Erythroblast (primary cell): ENCODE measurements around the gene NAP1L4.

Experiments used
- GATA1 ChIP-seq: IDR thresholded peaks from 2 replicates; pipeline ENCODE4 v1.6.1; 2011; ENCODE audit warnings: low read depth, mild to moderate bottlenecking, control low read depth, low read length, moderate library complexity
- POLR2A ChIP-seq: IDR thresholded peaks from 2 replicates; pipeline ENCODE4 v1.6.1; 2011; ENCODE audit warnings: mild to moderate bottlenecking, low read length

DNA sequence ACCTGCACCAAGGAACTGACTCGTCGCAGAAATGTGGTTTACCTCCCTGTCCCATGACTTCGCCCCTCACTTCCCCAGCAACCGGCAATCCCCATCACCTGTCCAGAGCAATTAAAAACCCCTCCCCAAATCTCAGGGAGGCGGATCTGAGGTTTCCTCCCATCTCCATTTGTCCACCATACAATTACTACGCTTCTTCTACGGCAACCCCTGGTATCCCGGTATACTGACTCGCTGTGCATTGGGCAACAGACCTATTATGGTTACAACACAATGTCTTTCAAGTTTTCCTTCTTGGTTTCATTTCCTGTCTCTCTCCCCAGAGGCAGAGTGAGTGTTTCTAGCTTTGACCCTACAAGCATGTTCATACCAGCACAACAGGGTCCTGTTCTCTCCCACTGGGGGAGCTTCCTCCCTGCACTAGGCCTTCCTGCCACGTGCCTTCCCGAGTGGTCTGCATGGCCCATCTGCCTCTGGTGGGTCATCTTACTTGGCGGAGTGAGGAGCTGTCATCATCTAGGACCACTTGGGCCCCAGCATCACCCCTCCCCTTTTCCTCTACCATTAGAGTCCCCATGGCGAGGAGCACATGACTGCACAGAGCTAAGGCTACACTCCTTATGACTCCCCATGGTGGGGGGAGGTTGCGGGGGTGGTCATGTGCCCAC, 30.3 kb upstream of the NAP1L4 start:
- TF ChIP-seq POLR2A, result no peak
- no peak for TF ChIP-seq GATA1
